ENCODE data around the gene WDR74. TPM values are rescaled to one million over a fixed set of nuclear protein-coding genes. Genes with fewer than 3 reads are reported as not detected.

The WDR74 gene
- total and polyA plus RNA-seq, 2 of the 13 experiments (the other 11 are each of a cell fraction or from before 2014, with no cell fraction given), result 77.0 to 83.3 TPM

- TF ChIP-seq PAF1 (CRISPR knock-in tag; IDR thresholded peaks at IDR 0.05), result peak; percentile 86; the same call in 1 of the 2 replicates
- TF ChIP-seq, protein P1, sequence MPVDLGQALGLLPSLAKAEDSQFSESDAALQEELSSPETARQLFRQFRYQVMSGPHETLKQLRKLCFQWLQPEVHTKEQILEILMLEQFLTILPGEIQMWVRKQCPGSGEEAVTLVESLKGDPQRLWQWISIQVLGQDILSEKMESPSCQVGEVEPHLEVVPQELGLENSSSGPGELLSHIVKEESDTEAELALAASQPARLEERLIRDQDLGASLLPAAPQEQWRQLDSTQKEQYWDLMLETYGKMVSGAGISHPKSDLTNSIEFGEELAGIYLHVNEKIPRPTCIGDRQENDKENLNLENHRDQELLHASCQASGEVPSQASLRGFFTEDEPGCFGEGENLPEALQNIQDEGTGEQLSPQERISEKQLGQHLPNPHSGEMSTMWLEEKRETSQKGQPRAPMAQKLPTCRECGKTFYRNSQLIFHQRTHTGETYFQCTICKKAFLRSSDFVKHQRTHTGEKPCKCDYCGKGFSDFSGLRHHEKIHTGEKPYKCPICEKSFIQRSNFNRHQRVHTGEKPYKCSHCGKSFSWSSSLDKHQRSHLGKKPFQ (CRISPR knock-in tag; IDR thresholded peaks at IDR 0.05; ENCODE audit: insufficient replicate concordance), result no peak
- peak; percentile 61; the same call in 1 of the 2 replicates for TF ChIP-seq ZKSCAN5 (CRISPR knock-in tag; IDR thresholded peaks at IDR 0.05)
- peak; percentile 71; the same call in 1 of the 2 replicates for TF ChIP-seq ZBTB25 (CRISPR knock-in tag; IDR thresholded peaks at IDR 0.05)
- TF ChIP-seq ZNF629 (CRISPR knock-in tag; conservative IDR thresholded peaks at IDR 0.05), result no peak
- TF ChIP-seq ZNF619 (CRISPR knock-in tag; IDR thresholded peaks at IDR 0.05), result peak; percentile 92
- TF ChIP-seq GPBP1L1 (CRISPR knock-in tag; IDR thresholded peaks at IDR 0.05), result no peak
- TF ChIP-seq ZNF383 (CRISPR knock-in tag; IDR thresholded peaks at IDR 0.05; ENCODE audit: borderline replicate concordance), result no peak
- TF ChIP-seq ZNF761 (CRISPR knock-in tag; conservative IDR thresholded peaks at IDR 0.05), result 0 out of 2 replicates have a peak, but pooled peaks have one; percentile 50
- 0 out of 2 replicates have a peak, but pooled peaks have one; percentile 70 for TF ChIP-seq BORCS8-MEF2B (CRISPR knock-in tag; IDR thresholded peaks at IDR 0.05)
- TF ChIP-seq TBX2 (CRISPR knock-in tag; IDR thresholded peaks at IDR 0.05; ENCODE audit: borderline replicate concordance), result peak; percentile 83
- peak; percentile 100 for TF ChIP-seq POLR2G (IDR thresholded peaks at IDR 0.05; ENCODE audit: low read depth, low read length)
- no peak for TF ChIP-seq ZNF598 (CRISPR knock-in tag; IDR thresholded peaks at IDR 0.05; ENCODE audit: borderline replicate concordance)
- peak; percentile 78 for TF ChIP-seq U2AF1 (optimal IDR thresholded peaks at IDR 0.05; ENCODE audit: low read depth, low read length)
- TF ChIP-seq ZNF337 (CRISPR knock-in tag; IDR thresholded peaks at IDR 0.05; ENCODE audit: borderline replicate concordance, low read depth), result peak; percentile 24; the same call in 1 of the 2 replicates
- no peak; the same call in 1 of the 2 replicates for TF ChIP-seq ZBTB42 (CRISPR knock-in tag; IDR thresholded peaks at IDR 0.05)
- TF ChIP-seq NFYB (CRISPR knock-in tag; IDR thresholded peaks at IDR 0.05), result peak; percentile 55
- no peak for TF ChIP-seq HMGA1 (CRISPR knock-in tag; conservative IDR thresholded peaks at IDR 0.05)
- TF ChIP-seq ZNF12 (CRISPR knock-in tag; IDR thresholded peaks at IDR 0.05), result peak; percentile 73; the same call in 1 of the 2 replicates
- TF ChIP-seq NFE2L1 (CRISPR knock-in tag; IDR thresholded peaks at IDR 0.05; ENCODE audit: borderline replicate concordance), result no peak
- peak; percentile 64 for TF ChIP-seq RBM22 (optimal IDR thresholded peaks at IDR 0.05; ENCODE audit: low read length)
- TF ChIP-seq EZH2 (conservative IDR thresholded peaks at IDR 0.05; ENCODE audit: low read depth, low read length), result no peak
- peak; percentile 58; the same call in 1 of the 2 replicates for TF ChIP-seq CHD2 (IDR thresholded peaks at IDR 0.05; ENCODE audit: low read depth, low read length)
- no peak for TF ChIP-seq ZNF660 (CRISPR knock-in tag; IDR thresholded peaks at IDR 0.05; ENCODE audit: borderline replicate concordance, low read depth)
- TF ChIP-seq IRF2 (CRISPR knock-in tag; IDR thresholded peaks at IDR 0.05), result peak; percentile 93
- TF ChIP-seq NAIF1 (CRISPR knock-in tag; IDR thresholded peaks at IDR 0.05; ENCODE audit: borderline replicate concordance), result no peak
Measured at GRCh38 chr11:62805076-62805892, 34.1 kb downstream of the WDR74 start, which contains the start of gene NXF1 (continued).

All from HepG2 (cell line).